Large intestine (tissue), 3 donors: ENCODE measurements around the gene KLF14. TPM values are rescaled to one million over a fixed set of nuclear protein-coding genes. Genes with fewer than 3 reads are reported as not detected.

Experiments used
- DNase-seq, 2 donors: peaks; one replicate each; pipeline versions ENCODE4 v3.0.0 to v3.0.0-alpha.2; 2013
- H3K27ac ChIP-seq: one replicate; pipeline ENCODE4 v1.5.1; 2013; ENCODE audit warnings: low read length
- H3K27me3 ChIP-seq: 2 replicates; pipeline ENCODE4 v1.6.1; 2013; ENCODE audit warnings: low read length; ENCODE audit not compliant: control insufficient read depth, insufficient read depth
- H3K36me3 ChIP-seq: 2 replicates; pipeline ENCODE4 v1.6.1; 2013; ENCODE audit warnings: low read length; ENCODE audit not compliant: control insufficient read depth, insufficient read depth
- H3K4me1 ChIP-seq: one replicate; pipeline ENCODE4 v1.6.1; 2013; ENCODE audit warnings: low read length; ENCODE audit not compliant: control insufficient read depth, insufficient read depth
- H3K4me3 ChIP-seq: one replicate; pipeline ENCODE4 v1.5.1; 2013; ENCODE audit warnings: low read length
- H3K9me3 ChIP-seq: one replicate; pipeline ENCODE4 v1.6.1; 2013; ENCODE audit warnings: mild to moderate bottlenecking, low read depth, low read length, moderate library complexity; ENCODE audit not compliant: control insufficient read depth
- WGBS: methylation state at CpG from one replicate; pipeline ENCODE4 v1.1.5; 2013; ENCODE audit warnings: low lambda C conversion rate; ENCODE audit not compliant: insufficient coverage; 5-methylcytosine and 5-hydroxymethylcytosine counted together
- polyA plus RNA-seq: library from polyadenylated mRNA; unstranded; fragments of 120-200 nt; gene quantifications from one replicate; pipeline ENCODE4 v1.2.1, GENCODE V29; 2013

KLF14 gene
- polyA plus RNA-seq, 1 donor = 0.18 TPM

GRCh38 chr7:130683026-130683425 lies 51.0 kb downstream of the KLF14 start:
- whole genome bisulfite sequencing = 100% methylated on average over 2 of the region's 2 CpGs
- no peak for DNase-seq
- Histone ChIP-seq H3K27me3 (peaks cover 6% of the 10 kb centered on the region), H3K36me3 (no peaks in the 10 kb centered on the region), H3K27ac (no peak overlapping the region), H3K4me1 (no peaks in the 10 kb centered on the region), H3K4me3 (no peak overlapping the region), H3K9me3 (no peaks in the 10 kb centered on the region)

Other genes with a start within 250 kb of the KLF14 start
- 169 TPM for gene MEST, start 242.1 kb downstream of the KLF14 start, polyA plus RNA-seq
- 20.8 TPM for gene COPG2, start 65.5 kb downstream of the KLF14 start, polyA plus RNA-seq
- 0.09 TPM for gene TSGA13, start 47.7 kb downstream of the KLF14 start, polyA plus RNA-seq